SK-N-MC (cell line): ENCODE results near the gene STIMATE.

ENCODE experiments used
- EZH2 ChIP-seq: fragments of 200-600 bp; sonication (generic); IDR thresholded peaks from one replicate; pipeline ENCODE4 v1.6.1; 2017; ENCODE audit warnings: antibody characterized with exemption
- POLR2AphosphoS5 ChIP-seq: IDR thresholded peaks from 2 replicates; pipeline ENCODE4 v1.6.1; 2012; ENCODE audit warnings: mild to moderate bottlenecking, low read depth, low read length, borderline replicate concordance

DNA sequence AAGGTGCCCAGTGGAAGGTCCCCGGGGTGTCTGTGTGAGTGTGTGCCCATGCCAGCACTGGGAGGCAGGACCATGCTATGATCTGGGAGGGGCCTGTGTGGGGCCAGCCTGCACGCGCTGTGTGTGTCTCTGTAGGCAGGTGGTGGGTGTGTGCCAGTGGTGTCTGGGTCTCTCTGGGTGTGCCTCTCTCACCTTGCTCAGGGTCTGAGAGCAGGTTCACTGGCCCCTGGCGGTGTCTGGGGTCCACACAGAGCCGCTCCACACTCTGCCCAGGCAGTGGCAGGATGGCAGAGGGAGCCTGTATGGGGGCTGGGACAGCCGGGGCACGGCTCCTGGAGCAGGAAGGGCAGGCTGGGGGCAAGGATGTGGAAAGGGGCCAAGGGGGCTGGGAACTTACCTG, 79.5 kb downstream of the STIMATE start:
- TF ChIP-seq EZH2 (no peak), POLR2AphosphoS5 (no peak)
